GM13977 (cell line): ENCODE measurements around the gene TNRC6C.
"Not testable (repeated sequence)": the region's sequence is repeated elsewhere in the genome, so short reads cannot be mapped to it uniquely, and the experiment has no call there.

ENCODE experiments used
- DNase-seq: peaks from one replicate; pipeline ENCODE4 v3.0.0; 2012; ENCODE audit warnings: low spot score
- in situ Hi-C: fragments of 300-500 bp; cut with MboI; formaldehyde crosslinking; loops from one replicate; pipeline ENCODE4 v1.12.0; 2022; ENCODE audit warnings: low sequenced_read_pairs, low pct_unique_long_range_greater_than_20kb, mixed read lengths, inconsistent platforms; ENCODE audit not compliant: unreplicated experiment
- TF ChIP-seq, protein P1 (sequence below): IDR thresholded peaks from 2 replicates; pipeline ENCODE4 v1.5.1; 2012; ENCODE audit warnings: mild to moderate bottlenecking, control low read depth; ENCODE audit not compliant: insufficient read depth; ENCODE audit errors: extremely low read depth, missing control alignments

Gene TNRC6C

DNA sequence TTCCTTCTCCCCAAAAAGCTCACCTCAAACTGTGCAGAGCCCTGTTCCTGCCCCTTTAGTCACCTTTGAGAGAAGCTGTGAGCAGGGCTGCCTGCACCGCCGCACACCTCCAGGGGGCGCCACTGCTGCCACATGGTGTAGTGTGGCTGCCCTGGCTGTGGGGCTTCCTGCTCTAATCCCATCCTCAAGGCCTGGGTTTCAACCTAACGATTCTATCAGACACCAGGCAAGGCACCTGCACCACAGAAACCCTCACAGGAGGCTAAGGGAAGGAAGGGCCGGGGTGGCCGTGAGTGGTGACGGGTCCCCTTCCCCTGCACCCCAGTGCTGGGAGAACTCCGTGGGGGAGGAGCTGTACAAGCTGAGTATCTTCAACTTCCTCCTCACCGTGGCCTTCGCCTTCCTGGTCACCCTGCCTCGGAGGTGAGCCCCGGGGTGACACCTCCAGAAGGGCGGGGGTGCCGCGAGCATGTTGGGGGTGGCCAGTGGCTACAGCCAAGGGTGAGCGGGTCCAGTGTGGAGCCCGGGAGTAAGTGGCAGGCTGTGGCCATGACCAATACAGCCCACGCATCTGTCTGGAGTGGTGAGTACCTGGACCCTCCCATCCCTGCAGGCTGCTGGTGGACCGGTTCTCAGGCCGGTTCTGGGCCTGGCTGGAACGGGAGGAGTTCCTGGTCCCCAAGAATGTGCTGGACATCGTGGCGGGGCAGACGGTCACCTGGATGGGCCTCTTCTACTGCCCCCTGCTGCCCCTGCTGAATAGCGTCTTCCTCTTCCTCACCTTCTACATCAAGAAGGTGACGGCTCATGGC lies 179.1 kb downstream of the TNRC6C start:
- in situ Hi-C loops: no loop called here
- no peak for DNase-seq
- TF ChIP-seq, protein P1, sequence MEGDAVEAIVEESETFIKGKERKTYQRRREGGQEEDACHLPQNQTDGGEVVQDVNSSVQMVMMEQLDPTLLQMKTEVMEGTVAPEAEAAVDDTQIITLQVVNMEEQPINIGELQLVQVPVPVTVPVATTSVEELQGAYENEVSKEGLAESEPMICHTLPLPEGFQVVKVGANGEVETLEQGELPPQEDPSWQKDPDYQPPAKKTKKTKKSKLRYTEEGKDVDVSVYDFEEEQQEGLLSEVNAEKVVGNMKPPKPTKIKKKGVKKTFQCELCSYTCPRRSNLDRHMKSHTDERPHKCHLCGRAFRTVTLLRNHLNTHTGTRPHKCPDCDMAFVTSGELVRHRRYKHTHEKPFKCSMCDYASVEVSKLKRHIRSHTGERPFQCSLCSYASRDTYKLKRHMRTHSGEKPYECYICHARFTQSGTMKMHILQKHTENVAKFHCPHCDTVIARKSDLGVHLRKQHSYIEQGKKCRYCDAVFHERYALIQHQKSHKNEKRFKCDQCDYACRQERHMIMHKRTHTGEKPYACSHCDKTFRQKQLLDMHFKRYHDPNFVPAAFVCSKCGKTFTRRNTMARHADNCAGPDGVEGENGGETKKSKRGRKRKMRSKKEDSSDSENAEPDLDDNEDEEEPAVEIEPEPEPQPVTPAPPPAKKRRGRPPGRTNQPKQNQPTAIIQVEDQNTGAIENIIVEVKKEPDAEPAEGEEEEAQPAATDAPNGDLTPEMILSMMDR: peak; percentile 72

GRCh38 chr17:78138204-78139060 lies 179.9 kb downstream of the TNRC6C start:
- TF ChIP-seq, protein P1: no peak
- in situ Hi-C loops: no loop called here
- no peak for DNase-seq

DNA sequence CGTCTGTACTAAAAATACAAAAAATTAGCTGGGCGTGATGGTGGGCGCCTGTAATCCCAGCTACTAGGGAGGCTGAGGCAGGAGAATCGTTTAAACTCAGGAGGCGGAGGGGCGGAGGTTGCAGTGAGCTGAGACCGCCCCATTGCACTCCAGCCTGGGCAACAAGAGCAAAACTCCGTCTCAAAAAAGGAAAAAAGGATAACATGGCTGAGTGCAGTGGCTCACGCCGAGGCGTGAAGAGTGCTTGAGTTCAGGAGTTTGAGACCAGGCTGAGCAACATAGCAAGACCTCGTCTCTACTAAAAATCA lies 181.3 kb downstream of the TNRC6C start:
- in situ Hi-C loops: not testable (repeated sequence)

GRCh38 chr17:78140169-78141051 lies 181.9 kb downstream of the TNRC6C start:
- in situ Hi-C loops: no loop called here
- DNase-seq: peak; percentile 95

More for the DNA sequence above, 181.3 kb downstream of the TNRC6C start:
- not testable (repeated sequence) for DNase-seq

GRCh38 chr17:78141437-78142118 lies 183.1 kb downstream of the TNRC6C start:
- TF ChIP-seq, protein P1: no peak
- in situ Hi-C loops: no loop called here
- DNase-seq: no peak

More at GRCh38 chr17:78140169-78141051, 181.9 kb downstream of the TNRC6C start:
- TF ChIP-seq, protein P1: no peak

- in situ Hi-C loops: no loop called here
- DNase-seq: no peak
- TF ChIP-seq, protein P1: no peak
These were observed 183.8 kb downstream of the TNRC6C start for GRCh38 chr17:78142119-78142861.
